NCI-H1417 (cell line): ENCODE results near the gene TULP4.

Experiments
- DNase-seq, 3 experiments: peaks; one replicate each; lab custom pipeline; 2025; lab: John Stamatoyannopoulos, UW

TULP4 gene

DNA sequence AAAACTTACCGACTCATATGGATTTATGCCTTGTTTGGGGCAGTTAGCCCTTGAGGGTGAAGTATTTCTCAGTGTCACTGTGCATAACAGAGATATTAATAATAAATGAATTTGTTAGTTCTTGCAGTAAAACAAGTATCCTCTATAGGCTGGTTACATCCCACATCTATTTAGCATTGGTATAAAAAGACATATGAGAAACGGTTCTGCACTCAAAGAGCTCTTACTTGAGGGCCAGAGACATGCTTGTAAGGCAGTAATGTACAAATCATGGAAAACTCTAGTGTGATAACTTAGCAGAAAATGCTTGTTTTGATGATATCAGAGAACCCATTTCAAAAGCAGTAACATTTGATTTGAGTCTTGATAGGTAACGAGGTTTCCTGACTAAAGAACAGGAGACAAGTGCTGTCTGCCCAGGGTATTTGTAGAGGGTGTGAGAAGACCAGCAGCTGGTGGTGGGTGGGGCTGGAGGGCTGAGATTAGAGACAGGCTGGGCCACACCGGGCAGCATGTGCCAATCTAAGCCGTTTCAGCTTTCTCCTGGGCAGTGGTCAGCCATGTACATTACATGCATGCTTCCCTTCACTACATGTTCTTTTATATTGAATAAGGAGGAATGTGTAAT, 46.3 kb downstream of the TULP4 start:
- DNase-seq = peak in 2 of 3 experiments; percentile 28 to 32

DNA sequence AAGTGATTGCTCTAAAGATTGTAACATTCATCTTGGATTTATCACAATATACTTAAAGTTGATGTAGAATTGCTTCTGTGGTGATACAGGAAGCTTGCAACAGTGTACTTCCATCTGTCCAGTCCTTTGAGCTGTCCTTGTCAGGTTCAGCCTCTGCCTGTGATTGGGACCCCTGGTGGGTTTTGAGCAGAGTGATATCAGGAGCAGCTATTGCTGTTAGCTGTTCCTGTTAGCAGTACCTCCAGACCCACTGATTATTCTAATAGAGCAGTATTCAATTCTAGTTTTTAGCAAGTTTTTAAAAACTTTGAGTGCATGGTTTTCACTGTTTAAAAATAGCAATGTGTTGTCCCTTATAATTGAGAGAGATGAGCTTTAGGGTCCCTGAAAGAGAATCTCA, 48.8 kb downstream of the TULP4 start:
- peak in 1 of 3 experiments; percentile 31 for DNase-seq

DNA sequence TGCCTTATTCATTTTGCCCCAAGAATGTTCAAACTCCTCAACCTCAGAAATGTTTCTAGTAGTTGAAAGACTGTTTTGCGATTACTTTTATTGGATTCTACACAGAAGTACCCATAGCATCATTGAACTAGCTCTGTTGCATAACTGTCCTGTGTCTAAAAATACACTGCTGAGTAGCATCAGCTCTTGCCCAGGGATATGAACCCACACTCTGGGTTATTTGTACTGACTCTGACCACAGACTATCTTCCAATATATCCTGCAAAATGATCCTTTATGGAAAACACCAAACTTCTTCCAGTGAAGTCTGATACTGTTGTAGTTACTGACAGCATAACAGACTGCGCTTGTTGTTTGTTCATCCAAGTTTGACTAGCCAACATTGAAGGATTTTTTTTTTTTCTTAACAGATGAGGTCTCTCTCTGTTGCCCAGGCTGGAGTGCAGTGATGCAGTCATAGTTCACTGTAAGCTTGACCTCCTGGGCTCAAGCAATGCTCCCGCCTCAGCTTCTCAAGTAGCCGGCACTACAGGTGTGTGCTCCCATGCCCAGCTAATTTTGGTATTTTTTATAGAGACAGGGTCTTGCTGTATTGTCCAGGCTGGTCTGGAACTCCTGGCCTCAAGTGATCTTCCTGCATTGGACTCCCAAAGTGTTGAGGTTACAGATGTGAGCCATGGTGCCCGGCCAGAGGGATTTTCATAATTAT, 49.9 kb downstream of the TULP4 start:
- no peak for DNase-seq

DNA sequence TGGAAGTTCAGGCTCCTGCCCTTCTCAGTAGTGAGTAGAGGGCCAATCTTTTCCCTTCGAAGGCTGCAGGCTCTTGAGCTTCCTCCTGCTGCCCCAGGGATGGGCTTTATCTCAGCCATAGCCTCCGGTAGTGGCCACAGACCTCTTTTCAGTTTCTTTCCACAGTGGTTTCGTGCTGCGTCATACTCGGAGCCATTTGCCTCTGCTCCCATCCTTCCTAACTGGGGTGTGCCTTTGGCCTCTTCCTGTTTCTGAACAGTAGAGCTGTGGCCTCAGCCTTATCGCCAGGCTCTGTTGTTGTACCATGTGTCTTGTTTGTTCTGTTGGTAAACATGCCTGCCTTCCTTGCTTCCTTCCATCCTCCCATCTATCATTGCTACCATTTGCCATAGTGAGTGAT, 54.1 kb downstream of the TULP4 start:
- no peak for DNase-seq

DNA sequence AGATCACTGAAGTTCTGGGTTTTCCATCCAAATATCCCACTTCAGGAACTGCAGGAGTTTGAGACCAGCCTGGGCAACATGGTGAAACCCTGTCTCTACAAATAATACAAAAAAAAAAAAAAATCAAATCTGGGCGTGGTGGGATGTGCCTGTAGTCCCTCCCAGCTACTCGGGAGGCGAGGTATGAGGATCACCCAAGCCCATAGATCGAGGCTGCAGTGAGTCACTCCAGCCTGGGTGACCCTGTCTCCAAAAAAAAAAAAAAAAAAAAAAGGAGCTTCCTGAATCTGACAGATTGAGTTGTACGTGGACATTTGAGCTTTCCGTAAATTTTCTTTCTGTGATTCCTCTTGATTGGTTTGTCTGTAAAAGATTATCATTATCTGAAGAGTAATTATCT, 55.6 kb downstream of the TULP4 start:
- no peak for DNase-seq

DNA sequence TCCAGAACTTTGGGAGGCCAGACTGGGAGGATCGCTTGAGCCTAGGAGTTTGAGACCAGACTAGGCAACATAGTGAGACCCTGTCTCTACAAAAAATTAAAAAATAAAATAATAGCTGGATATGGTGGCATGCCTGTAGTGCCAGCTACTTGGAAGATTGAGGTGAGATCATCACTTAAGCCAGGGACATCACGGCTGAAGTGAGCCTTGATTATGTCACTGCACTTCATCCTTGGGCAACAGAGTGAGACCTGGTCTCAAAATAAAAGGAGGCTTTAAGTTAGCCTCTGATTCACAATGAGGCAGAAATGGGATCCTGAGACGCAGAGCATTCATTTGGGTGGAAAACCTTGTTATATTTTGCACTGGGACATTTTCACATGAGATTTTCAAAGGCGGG, 57.0 kb downstream of the TULP4 start:
- DNase-seq = no peak

DNA sequence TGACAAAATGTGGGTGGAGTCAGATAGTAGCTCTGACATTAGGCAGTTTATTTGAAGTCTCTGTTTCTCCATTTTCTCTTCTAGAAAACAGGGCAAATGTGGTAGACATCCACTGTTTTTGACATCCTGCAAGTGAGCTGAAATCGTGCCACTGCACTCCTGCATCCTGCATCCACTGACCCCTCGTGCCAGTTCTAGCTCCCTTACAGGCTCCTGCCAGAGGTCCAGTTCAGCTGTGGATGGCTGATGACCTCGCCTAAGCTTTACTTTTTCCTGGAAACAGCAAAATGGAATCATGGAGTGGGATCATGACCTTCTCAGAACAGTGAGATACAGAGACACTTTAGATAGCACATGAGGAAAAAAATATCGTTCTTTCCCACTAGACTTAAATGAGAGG, 58.5 kb downstream of the TULP4 start:
- DNase-seq = no peak

DNA sequence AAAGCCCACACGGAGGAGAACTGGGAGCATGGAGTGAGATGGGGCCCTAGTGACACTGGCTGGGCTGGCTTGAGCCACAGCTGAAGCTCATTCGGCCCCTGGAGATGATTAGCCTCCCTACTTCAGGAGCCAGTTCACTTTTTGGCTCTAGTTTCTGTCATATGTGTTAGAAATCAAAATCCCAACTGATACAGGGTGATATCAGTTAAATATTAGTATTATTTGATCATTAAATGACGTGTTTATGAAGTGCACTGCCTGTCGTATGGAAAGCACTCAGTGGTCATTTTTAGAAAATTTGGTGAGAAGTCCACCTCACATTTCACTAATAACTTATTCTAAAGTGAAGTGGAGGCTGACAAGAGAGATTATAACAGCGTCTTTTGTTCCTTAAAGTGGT, 59.0 kb downstream of the TULP4 start:
- no peak for DNase-seq

DNA sequence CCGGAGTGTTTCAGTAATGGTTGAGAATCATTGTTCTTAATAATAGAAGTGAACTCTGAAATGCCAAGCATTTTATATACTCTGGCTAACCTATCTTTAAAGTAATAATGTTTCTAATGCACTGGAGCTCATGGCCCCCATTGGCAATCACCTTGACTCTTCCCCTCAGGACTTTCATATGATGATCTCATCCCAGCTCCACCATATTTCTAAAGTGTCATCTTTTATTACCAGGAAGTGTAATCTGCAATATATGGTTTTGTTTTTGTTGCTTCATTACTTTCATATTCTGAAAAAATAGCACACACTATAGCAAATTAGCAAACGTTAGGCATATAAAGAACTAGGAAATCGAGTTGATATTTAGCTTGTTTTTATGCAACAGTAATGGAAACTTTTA, 60.3 kb downstream of the TULP4 start:
- DNase-seq = no peak

DNA sequence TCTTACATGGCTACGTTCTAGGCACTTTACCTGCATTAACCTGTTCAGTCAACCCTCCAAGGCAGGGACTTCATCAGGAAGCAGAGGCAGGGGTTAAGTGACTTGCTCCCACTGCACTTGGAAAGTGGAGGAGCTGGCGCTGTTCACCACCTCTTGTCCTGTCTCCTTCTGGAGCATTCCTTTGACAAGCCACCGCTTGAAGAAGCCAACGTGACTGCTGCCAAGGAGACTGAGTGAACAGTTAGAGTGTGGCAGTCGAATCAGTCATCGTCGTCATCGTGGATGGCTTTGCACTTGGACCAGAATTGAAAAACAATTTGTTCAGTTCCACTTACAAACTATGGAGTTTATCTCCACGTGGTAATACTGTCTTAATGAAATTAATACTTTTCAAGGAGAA, 60.9 kb downstream of the TULP4 start:
- no peak for DNase-seq

DNA sequence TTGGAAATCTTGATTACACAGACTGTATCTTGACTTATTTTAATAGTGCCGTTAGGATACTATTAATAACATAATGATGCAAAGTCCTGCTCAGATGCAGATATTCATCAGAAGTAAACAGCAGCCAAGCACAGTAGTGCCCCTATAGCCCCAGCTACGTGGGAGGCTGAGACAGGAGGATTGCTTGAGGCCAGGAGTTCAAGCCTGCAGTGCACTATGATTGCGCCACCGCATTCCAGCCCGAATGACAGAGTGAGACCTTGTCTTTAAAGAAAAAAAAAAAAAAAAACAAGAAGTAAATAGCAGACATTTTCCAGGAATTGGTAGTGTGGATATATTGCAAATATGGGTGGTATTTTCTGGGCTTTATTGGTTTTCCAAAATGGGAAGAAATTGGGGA, 61.8 kb downstream of the TULP4 start:
- no peak for DNase-seq

DNA sequence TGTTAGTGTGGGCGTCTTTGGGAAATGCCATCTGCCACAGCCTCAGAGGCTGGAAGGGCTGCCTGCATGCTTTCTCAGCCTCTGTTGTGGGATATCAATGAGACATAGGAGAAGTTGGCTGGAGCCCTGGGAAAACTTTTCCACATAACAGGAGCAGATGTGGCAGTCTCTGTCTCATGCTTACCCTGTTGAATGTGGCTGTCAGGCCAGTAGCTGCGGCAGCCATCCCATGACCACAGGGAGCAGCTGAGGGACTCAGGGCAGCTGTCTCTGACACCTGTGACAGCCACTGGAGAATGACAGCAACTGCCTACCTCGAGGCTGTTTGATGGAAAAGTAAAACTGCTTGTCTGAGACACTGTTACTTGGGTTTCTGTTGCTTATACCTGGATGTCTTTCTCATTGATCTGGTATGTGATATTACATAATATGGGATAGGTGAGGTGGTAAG, 64.4 kb downstream of the TULP4 start:
- DNase-seq = no peak

DNA sequence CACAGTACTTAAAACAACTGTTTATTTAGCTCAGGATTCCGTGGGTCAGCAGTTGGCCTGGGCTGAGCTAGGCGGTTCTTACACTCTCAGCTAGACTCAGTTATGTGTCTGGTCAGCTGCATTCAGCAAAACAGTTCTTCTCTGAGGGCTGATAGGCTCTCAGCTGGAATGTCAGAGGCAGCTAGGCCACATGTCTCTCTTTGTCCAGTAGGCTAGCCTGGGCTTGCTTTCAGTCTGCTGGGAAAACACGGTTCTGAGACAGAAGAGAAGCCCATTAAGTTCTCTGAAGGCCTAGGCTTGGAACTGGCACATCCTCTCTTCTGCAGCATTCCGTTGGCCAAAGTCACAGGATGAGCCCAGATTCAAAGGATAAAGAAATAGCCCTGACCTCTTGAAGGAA, 65.6 kb downstream of the TULP4 start:
- peak in 1 of 3 experiments; percentile 28 for DNase-seq

DNA sequence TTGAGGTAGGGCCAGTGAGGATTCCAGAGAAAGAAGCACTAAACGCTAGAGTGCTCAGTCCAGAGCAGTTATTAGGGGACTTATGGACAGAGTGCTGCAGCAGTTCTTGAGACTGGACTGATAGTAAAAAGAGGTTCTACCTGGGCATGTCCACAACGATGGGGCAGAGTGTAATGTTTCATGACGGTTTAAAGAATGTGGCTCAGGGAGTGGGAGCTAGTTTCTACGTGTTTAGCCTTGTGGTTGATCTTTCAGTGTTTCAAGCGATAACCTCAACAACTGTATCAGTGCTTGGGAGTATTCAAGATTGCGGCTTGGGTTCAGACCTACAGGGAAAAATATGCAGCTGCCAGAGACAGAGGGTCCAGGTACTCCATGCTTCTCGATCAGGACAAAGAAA, 67.1 kb downstream of the TULP4 start:
- DNase-seq = no peak

DNA sequence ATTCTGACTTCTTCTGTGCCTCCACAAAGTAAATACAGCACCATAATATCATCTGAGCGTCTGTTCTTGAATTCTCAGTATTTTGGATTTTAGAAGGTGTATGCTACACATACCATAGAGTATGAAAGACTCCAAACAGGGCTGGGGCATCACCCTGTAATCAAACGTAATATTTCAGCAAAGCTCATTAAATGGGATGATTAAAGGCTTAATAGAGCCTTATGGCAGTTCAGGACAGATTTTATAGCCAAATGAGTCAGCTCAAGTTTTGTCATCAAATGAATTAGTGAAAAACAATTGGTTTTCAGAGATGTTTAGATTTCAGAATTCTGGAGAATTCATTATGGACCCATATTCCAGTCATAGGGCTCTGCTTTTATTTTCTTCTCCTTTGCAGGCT, 68.9 kb downstream of the TULP4 start:
- DNase-seq = no peak

DNA sequence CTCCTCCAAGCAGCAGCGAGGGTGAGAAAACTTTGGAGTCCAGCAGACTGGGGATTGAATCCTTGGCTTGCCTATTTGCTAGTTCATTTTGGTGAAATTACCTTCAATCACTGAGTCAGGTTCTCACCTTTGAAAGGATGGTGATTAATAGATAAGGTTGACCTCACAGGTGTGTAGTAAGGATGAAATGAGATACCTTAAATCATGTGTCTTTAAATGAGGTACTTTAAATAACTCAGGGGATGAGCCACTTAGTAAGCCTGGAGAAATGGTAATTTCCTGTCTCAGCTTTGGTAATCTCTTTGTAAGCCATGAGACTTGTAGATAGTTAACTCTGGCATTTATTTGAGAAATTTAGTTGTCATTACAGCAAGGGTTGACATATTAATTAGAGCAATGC, 70.2 kb downstream of the TULP4 start:
- DNase-seq = no peak

DNA sequence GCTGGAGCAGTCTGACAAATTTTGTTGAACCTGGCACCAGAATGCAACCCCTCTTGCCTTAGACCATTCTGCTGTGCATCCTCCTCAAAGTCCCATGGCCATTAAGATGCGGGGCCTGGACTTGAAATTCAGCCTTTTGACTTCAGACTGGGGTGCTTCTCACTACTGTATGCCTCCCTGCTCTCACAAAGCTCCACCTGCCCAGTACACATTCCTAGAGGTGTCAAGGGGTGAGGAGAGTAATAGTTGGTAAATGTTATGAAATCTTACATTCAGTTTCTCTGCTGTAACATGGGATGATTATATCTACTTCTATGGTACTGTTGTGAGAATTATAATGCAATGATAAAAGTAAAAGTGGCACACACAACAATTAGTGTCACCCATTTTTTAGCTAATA, 70.8 kb downstream of the TULP4 start:
- DNase-seq = no peak

DNA sequence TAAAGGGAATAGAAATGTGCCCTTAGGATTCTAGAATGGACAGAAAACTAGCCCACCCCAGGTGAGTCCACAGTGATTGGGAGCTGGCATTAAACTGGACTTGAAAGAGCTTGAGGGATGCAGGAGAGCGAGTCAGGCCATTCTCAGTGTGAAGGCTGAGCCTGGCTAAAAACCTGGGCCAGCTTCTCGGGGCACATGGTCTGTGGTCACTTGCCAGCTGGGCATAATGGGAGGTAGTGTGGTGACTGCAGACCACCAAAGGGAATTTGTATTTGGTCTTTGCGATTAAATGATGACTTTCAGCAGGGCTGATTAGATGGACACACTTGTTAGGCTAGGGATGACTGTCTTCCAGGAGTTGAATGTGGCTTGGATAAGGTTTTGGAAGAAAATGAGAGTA, 71.3 kb downstream of the TULP4 start:
- no peak for DNase-seq

DNA sequence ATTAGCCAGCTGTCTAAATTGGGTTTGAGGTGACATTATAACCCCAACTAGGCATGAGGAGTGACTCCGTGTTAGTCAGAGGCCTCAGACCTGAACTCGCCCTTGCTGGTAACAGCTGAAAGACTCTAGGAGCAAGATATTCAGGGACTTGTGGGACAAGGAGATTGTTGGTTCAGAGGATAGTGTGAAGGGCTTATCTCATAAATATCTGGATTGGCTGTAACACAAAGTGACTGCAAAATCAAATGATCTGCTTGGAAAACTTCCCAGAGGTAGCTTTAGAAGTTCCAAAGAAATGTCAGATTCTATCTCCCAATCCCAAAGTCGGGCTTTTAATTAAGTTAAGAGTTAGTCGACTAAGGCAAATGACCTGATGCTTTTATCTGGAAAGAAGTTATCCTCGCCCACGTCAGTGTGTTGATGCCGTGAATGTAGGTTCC, 72.4 kb downstream of the TULP4 start:
- DNase-seq = no peak

DNA sequence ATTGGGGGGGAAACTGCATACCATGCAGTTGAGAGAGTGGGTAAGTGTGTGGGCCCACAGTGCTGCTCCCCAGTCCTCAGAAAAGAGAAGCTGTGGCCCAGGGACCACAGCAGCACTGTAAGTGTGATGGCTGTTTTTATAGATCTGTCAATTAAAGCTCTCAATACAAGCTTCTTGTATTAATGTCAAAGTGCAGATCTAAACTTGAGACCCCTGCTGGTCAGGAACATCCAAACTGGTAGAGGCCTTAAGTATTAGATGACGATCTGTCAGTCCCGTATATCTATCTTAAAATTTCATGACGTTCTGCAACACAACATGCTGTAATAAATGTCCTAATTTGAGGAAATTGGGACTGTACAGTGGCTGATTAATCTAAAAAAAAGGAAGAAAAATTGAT, 74.8 kb downstream of the TULP4 start:
- peak in 1 of 3 experiments; percentile 12 for DNase-seq

DNA sequence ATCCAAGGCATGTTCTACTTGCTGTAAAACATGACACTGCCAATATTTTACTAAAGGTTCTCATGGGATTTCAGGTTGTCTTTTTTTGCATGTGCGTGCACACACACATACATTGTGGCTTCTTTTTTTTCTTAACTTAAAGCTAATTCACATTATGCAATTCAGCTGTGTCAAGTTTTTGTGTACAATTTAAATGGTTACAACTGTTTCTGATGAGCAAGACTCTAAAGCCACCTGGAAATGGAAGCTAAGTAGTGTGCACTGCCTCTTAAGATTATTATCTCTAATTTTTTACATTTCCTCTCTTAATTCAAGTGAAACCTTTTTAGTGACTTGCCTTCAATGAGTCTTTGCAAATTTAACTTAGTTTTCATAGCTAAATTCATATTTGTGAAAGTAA, 75.3 kb downstream of the TULP4 start:
- no peak for DNase-seq

DNA sequence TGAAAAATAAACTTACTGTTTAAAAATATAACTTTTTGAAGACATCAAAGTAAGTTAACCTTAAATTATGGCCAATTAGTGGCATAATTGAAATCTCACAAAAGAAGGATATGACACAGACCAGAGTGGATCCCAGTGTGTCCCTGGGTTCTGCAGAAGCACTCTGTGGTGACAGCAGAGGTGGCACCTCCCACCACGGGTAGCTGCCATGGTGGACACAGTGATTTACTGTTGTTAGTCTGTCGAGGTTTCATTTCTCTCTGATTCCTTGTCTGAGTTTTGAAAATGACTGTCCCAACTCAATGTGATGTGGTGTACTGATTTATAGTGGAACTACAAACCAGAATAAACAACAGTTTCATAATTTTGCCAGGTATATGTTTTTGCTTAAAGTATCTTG, 76.5 kb downstream of the TULP4 start:
- DNase-seq = no peak

DNA sequence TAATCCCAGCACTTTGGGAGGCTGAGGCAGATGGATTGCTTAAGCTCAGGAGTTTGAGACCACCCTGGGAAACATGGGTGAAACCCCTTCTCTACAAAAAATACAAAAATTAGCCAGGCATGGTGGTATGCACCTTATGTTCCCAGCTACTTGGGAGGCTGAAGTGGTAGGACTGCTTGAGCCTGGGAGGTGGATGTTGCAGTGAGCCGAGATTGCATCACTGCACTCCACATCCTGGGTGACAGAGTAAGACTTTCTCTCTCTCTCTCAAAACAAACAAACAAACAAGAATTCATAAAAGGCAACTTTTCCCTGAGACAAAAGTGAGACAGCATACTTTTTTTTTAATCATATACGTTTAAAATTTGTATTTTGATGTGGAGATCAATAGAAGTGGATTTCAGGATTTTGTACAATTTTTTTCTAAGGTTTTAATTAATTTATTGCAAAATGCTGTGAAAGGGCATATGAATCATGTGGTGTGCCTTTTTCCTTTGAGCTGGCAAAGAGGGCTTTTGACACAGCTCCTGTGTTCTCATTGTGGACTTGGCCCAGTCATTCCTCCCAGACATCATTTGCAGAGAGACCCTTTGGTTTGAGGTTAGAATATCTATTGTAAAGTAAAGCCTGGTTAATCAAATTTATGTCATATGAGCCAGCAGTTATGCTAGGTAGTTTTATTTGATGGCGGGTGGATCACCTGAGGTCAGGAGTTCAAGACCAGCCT, 77.1 kb downstream of the TULP4 start:
- no peak for DNase-seq
